HepG2 (cell line): Measurements from ENCODE around the gene M1AP. TPM values are rescaled to one million over a fixed set of nuclear protein-coding genes. Genes with fewer than 3 reads are reported as not detected.
A peak's percentile ranks its signal among the peaks of the same experiment; 100 is the strongest.

Experiments used
- ELF4 ChIP-seq: sonication (generic); formaldehyde crosslinking; IDR thresholded peaks from 2 replicates; pipeline ENCODE4 v1.5.0; 2020; ENCODE audit warnings: missing genetic modification reagents, mild to moderate bottlenecking, moderate library complexity, borderline replicate concordance
- ESRRA ChIP-seq: sonication (generic); formaldehyde crosslinking; IDR thresholded peaks from 2 replicates; pipeline ENCODE4 v1.5.1; 2020; ENCODE audit warnings: mild to moderate bottlenecking, low read depth, missing genetic modification reagents
- HOMEZ ChIP-seq: IDR thresholded peaks from 2 replicates; pipeline ENCODE4 v1.6.1; 2016; ENCODE audit warnings: low read depth
- NFKBIZ ChIP-seq: IDR thresholded peaks from 2 replicates; pipeline ENCODE4 v1.6.1; 2018; ENCODE audit warnings: missing genetic modification reagents, missing compliant biosample characterization
- PATZ1 ChIP-seq: sonication (generic); formaldehyde crosslinking; IDR thresholded peaks from 2 replicates; pipeline ENCODE4 v1.4.0; 2020; ENCODE audit warnings: missing genetic modification reagents
- POLR2G ChIP-seq: fragments of 200-400 bp; formaldehyde crosslinking; IDR thresholded peaks from 2 replicates; pipeline ENCODE4 v1.6.1; 2018; ENCODE audit warnings: mild to moderate bottlenecking, low read depth, low read length, moderate library complexity
- RXRB ChIP-seq: IDR thresholded peaks from 2 replicates; pipeline ENCODE4 v1.6.1; 2016; ENCODE audit warnings: borderline replicate concordance, missing genetic modification reagents, missing compliant biosample characterization
- SNAPC4 ChIP-seq: sonication (generic); formaldehyde crosslinking; IDR thresholded peaks from 2 replicates; pipeline ENCODE4 v1.4.0; 2020; ENCODE audit warnings: mild to moderate bottlenecking, missing genetic modification reagents
- THAP7 ChIP-seq: sonication (generic); formaldehyde crosslinking; IDR thresholded peaks from 2 replicates; pipeline ENCODE4 v1.8.1; 2023; ENCODE audit warnings: mild to moderate bottlenecking, missing genetic modification reagents
- polyA plus RNA-seq, 8 experiments: library from polyadenylated mRNA; depleted of rRNA in 3 of 8; stranded (reverse) in 7 of 8; unstranded in 1 of 8; fragments of >200 nt; fragmentation: Illumina TruSeq in 4 of 8; extraction: Trizol in 4 of 8; gene quantifications; 2 replicates each; pipeline versions ENCODE4 v1.2.1 to v1.2.3, GENCODE V29; 2011 to 2016; ENCODE audit warnings: low read depth in 4 of 8, missing spikeins in 1 of 8, mixed read lengths in 1 of 8; ENCODE audit not compliant: insufficient read depth in 1 of 8
- total RNA-seq, 5 experiments: library from RNA; depleted of rRNA; stranded (reverse); fragments of >200 nt; fragmentation: Illumina TruSeq; extraction: Trizol; gene quantifications; 2 replicates each; pipeline ENCODE4 v1.2.3, GENCODE V29; 2016; ENCODE audit warnings: low read depth in 1 of 5
- TF ChIP-seq, protein P1 (sequence below): sonication (generic); formaldehyde crosslinking; IDR thresholded peaks from 2 replicates; pipeline ENCODE4 v1.4.0; 2020; ENCODE audit warnings: missing genetic modification reagents

M1AP gene
- total and polyA plus RNA-seq, 2 of the 13 experiments (the other 11 are each of a cell fraction or from before 2014, with no cell fraction given) = not detected

GRCh38 chr2:74512744-74513604, 135.2 kb downstream of the M1AP start (continued):
- TF ChIP-seq SNAPC4 (CRISPR knock-in tag) (no peak), NFKBIZ (CRISPR knock-in tag) (no peak), ELF4 (CRISPR knock-in tag) (no peak), RXRB (CRISPR knock-in tag) (no peak), PATZ1 (CRISPR knock-in tag) (peak; percentile 98), POLR2G (peak; percentile 67), HOMEZ (CRISPR knock-in tag) (no peak), ESRRA (CRISPR knock-in tag) (no peak), THAP7 (CRISPR knock-in tag) (no peak; the same call in 1 of the 2 replicates)
- TF ChIP-seq, protein P1, sequence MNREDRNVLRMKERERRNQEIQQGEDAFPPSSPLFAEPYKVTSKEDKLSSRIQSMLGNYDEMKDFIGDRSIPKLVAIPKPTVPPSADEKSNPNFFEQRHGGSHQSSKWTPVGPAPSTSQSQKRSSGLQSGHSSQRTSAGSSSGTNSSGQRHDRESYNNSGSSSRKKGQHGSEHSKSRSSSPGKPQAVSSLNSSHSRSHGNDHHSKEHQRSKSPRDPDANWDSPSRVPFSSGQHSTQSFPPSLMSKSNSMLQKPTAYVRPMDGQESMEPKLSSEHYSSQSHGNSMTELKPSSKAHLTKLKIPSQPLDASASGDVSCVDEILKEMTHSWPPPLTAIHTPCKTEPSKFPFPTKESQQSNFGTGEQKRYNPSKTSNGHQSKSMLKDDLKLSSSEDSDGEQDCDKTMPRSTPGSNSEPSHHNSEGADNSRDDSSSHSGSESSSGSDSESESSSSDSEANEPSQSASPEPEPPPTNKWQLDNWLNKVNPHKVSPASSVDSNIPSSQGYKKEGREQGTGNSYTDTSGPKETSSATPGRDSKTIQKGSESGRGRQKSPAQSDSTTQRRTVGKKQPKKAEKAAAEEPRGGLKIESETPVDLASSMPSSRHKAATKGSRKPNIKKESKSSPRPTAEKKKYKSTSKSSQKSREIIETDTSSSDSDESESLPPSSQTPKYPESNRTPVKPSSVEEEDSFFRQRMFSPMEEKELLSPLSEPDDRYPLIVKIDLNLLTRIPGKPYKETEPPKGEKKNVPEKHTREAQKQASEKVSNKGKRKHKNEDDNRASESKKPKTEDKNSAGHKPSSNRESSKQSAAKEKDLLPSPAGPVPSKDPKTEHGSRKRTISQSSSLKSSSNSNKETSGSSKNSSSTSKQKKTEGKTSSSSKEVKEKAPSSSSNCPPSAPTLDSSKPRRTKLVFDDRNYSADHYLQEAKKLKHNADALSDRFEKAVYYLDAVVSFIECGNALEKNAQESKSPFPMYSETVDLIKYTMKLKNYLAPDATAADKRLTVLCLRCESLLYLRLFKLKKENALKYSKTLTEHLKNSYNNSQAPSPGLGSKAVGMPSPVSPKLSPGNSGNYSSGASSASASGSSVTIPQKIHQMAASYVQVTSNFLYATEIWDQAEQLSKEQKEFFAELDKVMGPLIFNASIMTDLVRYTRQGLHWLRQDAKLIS = no peak
